Measurements from ENCODE around the gene IL4R.

Gene IL4R

DNA sequence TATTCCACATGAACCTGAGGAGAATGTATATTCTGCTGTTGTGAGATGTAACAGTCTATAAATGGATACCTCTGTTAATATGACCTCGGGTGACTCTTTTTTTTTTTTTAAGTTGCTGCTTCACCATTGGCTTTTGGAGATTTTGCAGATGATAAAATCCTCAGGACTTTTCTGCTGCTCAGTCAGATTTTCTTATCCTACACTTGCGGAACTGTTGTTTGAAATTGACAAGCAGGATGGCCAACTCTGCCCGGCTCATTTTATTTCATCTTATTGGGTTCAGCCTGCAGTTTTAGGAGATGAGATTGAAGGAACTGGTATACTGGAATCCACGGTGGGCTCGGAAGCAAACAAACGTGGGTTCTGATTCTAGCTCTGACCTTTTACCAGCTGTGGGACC is 19.3 kb downstream of the IL4R start:
- no peak for DNase-seq

- no peak for DNase-seq
Measured at GRCh38 chr16:27333549-27333948, 19.8 kb downstream of the IL4R start.

GRCh38 chr16:27334192-27334764 is 20.5 kb downstream of the IL4R start:
- no peak for DNase-seq

DNA sequence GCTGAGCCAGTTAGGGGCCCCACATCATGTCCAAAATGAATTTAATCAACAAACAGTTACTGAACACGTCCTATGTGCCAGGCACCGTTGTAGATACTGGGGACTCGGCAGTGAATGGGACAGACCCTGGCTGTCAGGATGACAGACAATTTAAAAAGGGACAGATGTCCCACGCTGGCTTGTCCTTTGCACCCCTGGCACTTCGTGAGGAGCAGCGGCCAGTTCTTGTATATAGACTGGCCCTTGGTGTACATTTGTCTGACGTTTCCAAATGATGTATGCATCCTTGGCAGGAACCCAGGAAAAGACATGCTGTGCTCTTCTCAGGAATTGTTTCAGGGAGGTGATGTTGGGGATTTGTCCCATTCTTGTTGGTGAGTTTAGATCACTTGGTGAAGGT is 21.1 kb downstream of the IL4R start:
- DNase-seq = no peak

- no peak for DNase-seq
Measured at GRCh38 chr16:27335349-27336053, 21.7 kb downstream of the IL4R start.

DNA sequence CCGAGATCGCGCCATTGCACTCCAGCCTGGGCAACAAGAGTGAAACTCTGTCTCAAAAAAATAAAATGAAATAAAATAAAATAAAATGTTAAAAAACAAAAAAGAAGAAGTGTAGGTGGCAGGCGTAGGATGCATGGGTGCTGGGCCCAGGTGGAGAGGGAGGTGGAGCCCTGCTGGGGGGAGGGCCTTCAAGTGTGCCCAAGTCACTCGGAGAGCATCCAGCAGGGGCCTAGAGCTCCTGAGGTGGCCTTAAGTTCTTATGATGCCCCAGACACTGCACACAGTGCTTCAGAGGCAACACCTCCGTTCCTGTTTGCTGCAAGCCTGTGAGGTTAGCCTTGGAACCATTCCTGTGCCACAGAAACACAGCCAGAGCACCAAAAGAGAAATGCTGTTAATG is 23.2 kb downstream of the IL4R start:
- DNase-seq = no peak

DNA sequence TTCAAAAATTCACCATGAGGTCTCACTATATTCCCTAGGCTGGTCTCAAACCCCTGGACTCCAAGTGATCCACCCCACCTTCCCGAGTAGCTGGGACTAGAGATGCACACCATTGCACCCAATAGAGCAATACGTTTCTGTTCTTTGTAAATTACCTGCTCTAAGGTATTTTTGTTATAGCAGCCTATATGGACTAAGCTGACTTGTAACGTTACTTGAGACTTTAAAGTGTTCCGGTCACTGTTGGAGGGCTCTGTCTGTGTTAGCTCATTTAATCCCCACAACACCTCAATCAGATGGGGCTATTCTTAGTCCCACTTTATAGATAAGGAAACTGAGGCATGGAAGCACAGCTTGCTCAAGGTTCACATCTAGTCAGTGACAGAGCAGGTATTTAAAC is 25.4 kb downstream of the IL4R start:
- DNase-seq = no peak

DNA sequence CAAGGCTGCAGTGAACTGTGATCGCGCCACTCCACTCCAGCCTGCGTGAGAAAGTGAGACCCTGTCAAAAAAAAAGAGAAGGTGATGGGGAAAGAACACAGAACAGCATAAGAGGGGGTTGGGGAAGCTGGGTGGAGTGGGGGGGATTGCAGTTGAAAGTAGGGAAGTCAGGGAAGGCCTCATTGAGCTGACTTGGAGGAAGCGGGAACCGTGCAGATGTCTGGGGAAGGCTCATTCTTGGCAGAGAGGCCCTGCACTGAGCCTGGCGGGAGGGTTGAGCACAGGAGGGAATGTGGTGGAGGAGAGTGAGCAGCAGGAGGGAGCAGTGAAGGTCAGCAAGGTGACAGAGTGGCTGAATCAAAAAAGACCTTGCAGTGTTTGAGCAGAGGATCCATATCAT is 26.9 kb downstream of the IL4R start:
- DNase-seq = no peak

DNA sequence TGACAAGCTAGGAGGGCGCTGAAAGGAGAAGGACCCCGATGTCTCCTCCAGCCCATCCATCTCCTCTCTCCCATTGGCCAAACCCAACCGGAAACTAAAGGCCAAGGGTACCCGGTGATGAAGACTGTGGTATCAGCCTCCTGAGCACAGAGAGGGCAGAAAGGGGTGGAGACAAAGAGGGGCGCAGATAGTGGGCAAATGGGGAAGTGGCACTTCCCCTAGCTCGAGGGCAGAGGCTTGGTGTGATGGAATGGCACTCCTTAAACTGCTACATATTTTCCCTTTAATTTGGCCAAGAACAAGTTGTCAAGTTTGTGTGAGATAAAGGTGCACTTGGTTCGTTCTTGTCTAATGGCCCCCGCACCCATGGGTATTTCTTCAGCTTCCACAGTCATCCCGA is 27.8 kb downstream of the IL4R start:
- DNase-seq = no peak

- no peak for DNase-seq
Measured at GRCh38 chr16:27341971-27342370, 28.2 kb downstream of the IL4R start.

- no peak for DNase-seq
Measured at GRCh38 chr16:27344721-27345120, 30.9 kb downstream of the IL4R start.

GRCh38 chr16:27345201-27345600 is 31.4 kb downstream of the IL4R start:
- DNase-seq = no peak

DNA sequence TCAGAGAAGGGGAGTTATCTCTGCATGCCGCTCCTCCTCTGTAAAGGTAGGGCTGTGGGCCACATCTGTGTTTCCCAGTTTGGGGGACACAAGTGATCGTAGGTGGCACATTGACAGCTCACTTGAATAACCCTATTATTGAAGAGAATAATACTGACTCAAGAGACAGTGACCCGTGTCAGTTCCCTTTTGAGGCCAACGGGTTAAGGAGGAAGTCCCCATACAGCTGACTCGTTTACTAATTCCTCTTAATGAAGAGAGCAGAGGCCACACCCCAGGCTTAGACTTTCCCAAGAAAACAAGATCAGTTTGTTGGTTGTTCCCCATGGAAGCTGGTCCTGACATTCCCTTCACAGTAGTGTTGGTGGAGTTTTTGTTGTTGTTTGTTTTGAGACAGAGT is 33.0 kb downstream of the IL4R start:
- DNase-seq = no peak

GRCh38 chr16:27347930-27348685 is 34.3 kb downstream of the IL4R start:
- DNase-seq = no peak

GRCh38 chr16:27349276-27349675 is 35.5 kb downstream of the IL4R start:
- no peak for DNase-seq

DNA sequence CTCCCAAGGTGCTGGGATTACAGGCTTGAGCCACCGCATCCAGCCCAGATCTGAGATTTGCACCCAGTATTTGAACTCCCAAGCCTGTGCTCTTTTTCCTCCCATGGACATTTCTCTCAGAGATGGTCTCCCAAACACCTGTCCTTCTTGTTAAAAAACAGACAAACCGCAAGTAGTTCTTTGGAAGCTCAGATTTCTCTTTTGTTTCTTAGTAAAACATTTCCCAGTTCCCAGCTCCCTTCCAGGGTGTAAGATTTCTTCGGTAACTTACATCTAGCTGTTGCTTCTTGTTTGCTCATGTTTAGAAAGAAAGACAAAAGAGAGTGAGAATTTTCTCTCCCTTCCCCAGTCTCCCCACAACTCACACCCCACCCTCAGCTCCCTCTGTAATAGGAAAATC is 36.2 kb downstream of the IL4R start:
- no peak for DNase-seq

- DNase-seq = no peak
Measured at GRCh38 chr16:27351989-27352388, 38.2 kb downstream of the IL4R start.

GRCh38 chr16:27353853-27354252 is 40.1 kb downstream of the IL4R start:
- no peak for DNase-seq

GRCh38 chr16:27355610-27356009 is 41.8 kb downstream of the IL4R start:
- DNase-seq = no peak

DNA sequence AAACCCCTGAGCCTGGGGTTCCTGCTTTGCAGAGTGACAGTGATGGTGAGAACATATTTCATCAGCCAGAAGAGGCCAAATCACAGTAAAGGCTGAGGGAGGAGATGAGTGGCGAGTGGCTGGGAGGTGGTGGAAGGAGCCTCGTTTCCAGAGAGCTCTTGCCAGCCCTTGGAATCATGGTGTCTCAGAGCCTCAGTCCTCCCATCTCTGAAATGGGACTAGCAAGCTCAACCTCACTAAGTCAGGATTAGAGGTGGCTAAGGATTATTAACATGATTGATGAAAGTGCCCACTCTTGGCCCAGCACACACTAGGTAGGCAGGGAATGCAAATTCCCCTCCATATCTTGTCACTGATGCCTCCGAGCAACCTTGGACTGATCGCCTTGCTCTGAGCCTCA is 43.0 kb downstream of the IL4R start:
- no peak for DNase-seq

DNA sequence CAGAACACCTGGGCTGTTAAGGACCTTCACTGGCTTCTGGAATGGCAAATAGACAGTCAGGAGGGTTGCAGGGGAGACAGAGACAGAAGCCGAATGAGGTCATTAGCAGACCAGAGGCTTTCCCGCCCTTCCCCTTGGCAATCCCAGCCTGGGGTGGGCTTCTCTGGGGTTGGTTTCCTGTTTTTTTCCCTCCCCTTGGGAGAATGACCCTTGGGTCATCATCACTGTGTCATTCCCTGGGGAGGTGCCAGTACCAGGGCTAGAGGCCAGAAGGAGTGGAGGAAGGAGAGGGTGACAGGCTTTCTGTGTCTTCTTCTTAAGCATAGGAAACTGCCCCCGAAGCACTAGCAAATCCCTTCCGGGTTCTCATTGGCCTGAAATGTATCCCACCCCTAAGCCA is 45.3 kb downstream of the IL4R start:
- no peak for DNase-seq

DNA sequence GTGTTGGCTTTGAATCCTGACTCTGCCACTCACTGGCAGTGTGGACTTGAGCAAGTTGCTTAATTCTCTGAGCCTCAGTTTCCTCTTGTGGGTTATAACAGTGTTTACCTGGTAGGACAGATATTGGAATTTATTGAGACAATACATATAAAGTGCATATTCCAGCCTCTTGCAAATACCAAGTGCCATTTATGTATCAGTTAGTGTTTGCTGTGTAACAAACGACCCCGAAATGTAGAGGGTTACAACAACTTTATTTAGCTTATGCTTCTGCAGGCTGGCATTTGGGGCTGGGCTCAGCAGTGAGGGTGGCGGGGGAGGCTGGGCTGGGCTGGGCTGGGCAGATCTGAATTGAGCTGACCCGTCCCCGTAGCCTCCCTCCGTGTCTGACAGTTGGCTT is 45.8 kb downstream of the IL4R start:
- DNase-seq = no peak

GRCh38 chr16:27361987-27362386 is 48.2 kb downstream of the IL4R start:
- no peak for DNase-seq

GRCh38 chr16:27362570-27363245 is 48.9 kb downstream of the IL4R start:
- no peak for DNase-seq

All from NCI-H187 (cell line).